ENCODE results near the gene CDH4.

GRCh38 chr20:61400499-61400898 lies 148.4 kb downstream of the CDH4 start:
- TF ChIP-seq CTCF (IDR thresholded peaks at IDR 0.05; ENCODE audit: insufficient read depth, low read length), result no peak
- no peak for TF ChIP-seq REST (IDR thresholded peaks at IDR 0.05; ENCODE audit: insufficient replicate concordance, low read depth)
- no peak for TF ChIP-seq POLR2AphosphoS5 (IDR thresholded peaks at IDR 0.05; ENCODE audit: low read depth)
- TF ChIP-seq GABPA (IDR thresholded peaks at IDR 0.05; ENCODE audit: low read depth), result no peak
